HepG2 (cell line): ENCODE results near the gene STK31. TPM values are rescaled to one million over a fixed set of nuclear protein-coding genes. Genes with fewer than 3 reads are reported as not detected.

Experiments
- ATAC-seq: fragments of 200-7000 bp; cut with Tn5 transposase; 3 replicates; pipeline ENCODE4 v1.9.1; 2020; ENCODE audit warnings: mild to moderate bottlenecking, moderate library complexity
- BruUV-seq: library from RNA; stranded (reverse); fragments of 400-500 nt; replicated peaks from 2 replicates; lab custom pipeline; 2021; lab: Mats Ljungman, UMichigan
- CTCF ChIA-PET: fragments of 300-600 bp; formaldehyde crosslinking; extraction: SDS; loops from one replicate; lab custom pipeline; 2021; ENCODE audit warnings: low total read pairs, inconsistent platforms, low intra/inter-chr PET ratio; lab: Yijun Ruan, JAX
- POLR2A ChIA-PET: fragments of 350-600 bp; sonication (Branson Sonifier 250); formaldehyde crosslinking; loops from one replicate; lab custom pipeline; 2020; ENCODE audit warnings: antibody characterized with exemption, inconsistent platforms; lab: Yijun Ruan, JAX
- DNase-seq: peaks from one replicate; pipeline ENCODE4 v3.0.0-alpha.2; 2015; ENCODE audit warnings: low spot score
- FAIRE-seq: peaks from 3 replicates; lab custom pipeline; 2011; peaks lifted over from hg19 to GRCh38; lab: Jason Lieb, UNC
- H2AFZ ChIP-seq: one replicate; pipeline ENCODE4 v1.6.1; 2011; ENCODE audit warnings: low read length, inconsistent platforms
- H3K27ac ChIP-seq: fragments of 300-600 bp; 3 replicates; pipeline ENCODE4 v1.8.0; 2011; ENCODE audit warnings: mixed run types, mild to moderate bottlenecking, mixed read lengths, low read length, inconsistent platforms; ENCODE audit not compliant: insufficient read depth; ENCODE audit errors: extremely low read length
- H3K27me3 ChIP-seq, 2 experiments: fragments of 200-600 bp in 1 of 2; 2 replicates in 1 of 2; 3 replicates in 1 of 2; pipeline versions ENCODE4 v1.6.0 to v1.8.0; 2011; ENCODE audit warnings: low read length in 2 of 2, mild to moderate bottlenecking in 2 of 2, moderate library complexity in 2 of 2, inconsistent platforms in 1 of 2; ENCODE audit not compliant: insufficient read depth in 2 of 2, control insufficient read depth in 1 of 2
- H3K36me3 ChIP-seq, 2 experiments: fragments of 200-600 bp in 1 of 2; replicated peaks in 1 of 2; 2 replicates in 1 of 2; 3 replicates in 1 of 2; pipeline versions ENCODE4 v1.5.1 to v1.8.0; 2011; ENCODE audit warnings: low read length in 2 of 2, inconsistent platforms in 1 of 2; ENCODE audit not compliant: insufficient read depth in 2 of 2, control insufficient read depth in 1 of 2
- H3K4me1 ChIP-seq: 2 replicates; pipeline ENCODE4 v1.5.1; 2012; ENCODE audit warnings: low read length, inconsistent platforms; ENCODE audit not compliant: insufficient read depth
- H3K4me2 ChIP-seq: 2 replicates; pipeline ENCODE4 v1.6.0; 2011; ENCODE audit warnings: low read depth, low read length, inconsistent platforms
- H3K4me3 ChIP-seq, 3 experiments: fragments of 200-600 bp in 1 of 3; sonication (generic), shearing (Covaris generic) in 1 of 3; replicated peaks in 1 of 3; 2 replicates each; pipeline ENCODE4 v1.5.1; 2011 to 2016; ENCODE audit warnings: low read length in 3 of 3, inconsistent platforms in 2 of 3, low read depth in 2 of 3, mild to moderate bottlenecking in 2 of 3, control low read depth in 1 of 3, mixed read lengths in 1 of 3; ENCODE audit not compliant: insufficient read depth in 1 of 3
- H3K79me2 ChIP-seq: one replicate; pipeline ENCODE4 v1.6.1; 2011; ENCODE audit warnings: low read length, inconsistent platforms; ENCODE audit not compliant: insufficient read depth
- H3K9ac ChIP-seq: 2 replicates; pipeline ENCODE4 v1.6.0; 2011; ENCODE audit warnings: mild to moderate bottlenecking, low read depth, low read length, inconsistent platforms; ENCODE audit not compliant: insufficient read depth
- H3K9me3 ChIP-seq: 2 replicates; pipeline ENCODE4 v1.5.1; 2012; ENCODE audit warnings: mild to moderate bottlenecking, low read length
- H4K20me1 ChIP-seq: 2 replicates; pipeline ENCODE4 v1.6.0; 2011; ENCODE audit warnings: inconsistent platforms, mild to moderate bottlenecking, low read length, moderate library complexity; ENCODE audit not compliant: insufficient read depth
- CEBPB ChIP-seq: IDR thresholded peaks from 2 replicates; pipeline ENCODE4 v1.6.1; 2011; ENCODE audit warnings: low read depth, low read length, improper control_type of control experiment, borderline replicate concordance
- HNRNPK ChIP-seq: fragments of 200-400 bp; formaldehyde crosslinking; IDR thresholded peaks from 2 replicates; pipeline ENCODE4 v1.6.1; 2018; ENCODE audit warnings: low read length, low read depth, moderate library complexity, mild to moderate bottlenecking; ENCODE audit not compliant: poor library complexity, severe bottlenecking
- MAZ ChIP-seq, 2 experiments: sonication (generic) in 1 of 2; formaldehyde crosslinking in 1 of 2; IDR thresholded peaks; 2 replicates each; pipeline versions ENCODE4 v1.5.0 to v1.6.1; 2012 to 2020; ENCODE audit warnings: low read depth in 2 of 2, mild to moderate bottlenecking in 2 of 2, borderline replicate concordance in 1 of 2, improper control_type of control experiment in 1 of 2, low read length in 1 of 2, missing genetic modification reagents in 1 of 2, moderate library complexity in 1 of 2
- PAF1 ChIP-seq: IDR thresholded peaks from 2 replicates; pipeline ENCODE4 v1.6.1; 2016; ENCODE audit warnings: missing genetic modification reagents, missing compliant biosample characterization
- POLR2AphosphoS2 ChIP-seq: IDR thresholded peaks from 2 replicates; pipeline ENCODE4 v1.6.1; 2011; ENCODE audit warnings: low read depth, low read length, improper control_type of control experiment
- SIN3A ChIP-seq: IDR thresholded peaks from 2 replicates; pipeline ENCODE4 v1.6.1; 2011; ENCODE audit warnings: low read depth, mild to moderate bottlenecking, control low read depth, low read length, borderline replicate concordance
- ZFP41 ChIP-seq: sonication (generic); formaldehyde crosslinking; IDR thresholded peaks from 2 replicates; pipeline ENCODE4 v1.4.0; 2020; ENCODE audit warnings: mild to moderate bottlenecking, missing genetic modification reagents, borderline replicate concordance
- ZNF550 ChIP-seq: sonication (generic); formaldehyde crosslinking; IDR thresholded peaks from 2 replicates; pipeline ENCODE4 v1.4.0; 2020; ENCODE audit warnings: mild to moderate bottlenecking, missing genetic modification reagents, borderline replicate concordance
- ZNF615 ChIP-seq: sonication (generic); formaldehyde crosslinking; IDR thresholded peaks from 2 replicates; pipeline ENCODE4 v1.5.0; 2020; ENCODE audit warnings: mild to moderate bottlenecking, missing genetic modification reagents, borderline replicate concordance
- ZNF746 ChIP-seq: sonication (generic); formaldehyde crosslinking; IDR thresholded peaks from 2 replicates; pipeline ENCODE4 v1.8.0; 2022; ENCODE audit warnings: mild to moderate bottlenecking, missing genetic modification reagents
- ZNF83 ChIP-seq: sonication (generic); formaldehyde crosslinking; IDR thresholded peaks from 2 replicates; pipeline ENCODE4 v1.4.0; 2020; ENCODE audit warnings: missing genetic modification reagents, mild to moderate bottlenecking, borderline replicate concordance
- WGBS: methylation state at CpG from one replicate; pipeline ENCODE4 v1.1.6; 2017; ENCODE audit warnings: low lambda C conversion rate; 5-methylcytosine and 5-hydroxymethylcytosine counted together
- in situ Hi-C: cut with HindIII; loops from 2 replicates; pipeline ENCODE4 v1.10.0; 2017; ENCODE audit warnings: low pct_unique_long_range_greater_than_20kb; ENCODE audit not compliant: extremely low pct_ligation_motif_present
- intact Hi-C: fragments of 100-400 bp; cut with micrococcal nuclease; formaldehyde crosslinking; loops from one replicate; pipeline ENCODE4 v1.10.0; 2022; ENCODE audit not compliant: unreplicated experiment
- polyA plus RNA-seq, 8 experiments: library from polyadenylated mRNA; depleted of rRNA in 3 of 8; stranded (reverse) in 7 of 8; unstranded in 1 of 8; fragments of >200 nt; fragmentation: Illumina TruSeq in 4 of 8; extraction: Trizol in 4 of 8; gene quantifications; 2 replicates each; pipeline versions ENCODE4 v1.2.1 to v1.2.3, GENCODE V29; 2011 to 2016; ENCODE audit warnings: low read depth in 4 of 8, missing spikeins in 1 of 8, mixed read lengths in 1 of 8; ENCODE audit not compliant: insufficient read depth in 1 of 8
- total RNA-seq, 5 experiments: library from RNA; depleted of rRNA; stranded (reverse); fragments of >200 nt; fragmentation: Illumina TruSeq; extraction: Trizol; gene quantifications; 2 replicates each; pipeline ENCODE4 v1.2.3, GENCODE V29; 2016; ENCODE audit warnings: low read depth in 1 of 5
- TF ChIP-seq, protein P1 (sequence below), 2 experiments: sonication (generic) in 1 of 2; formaldehyde crosslinking in 1 of 2; IDR thresholded peaks; 2 replicates each; pipeline versions ENCODE4 v1.4.0 to v1.6.1; 2018 to 2020; ENCODE audit warnings: missing genetic modification reagents in 2 of 2, borderline replicate concordance in 1 of 2, low read depth in 1 of 2, mild to moderate bottlenecking in 1 of 2, missing biosample characterization in 1 of 2
- TF ChIP-seq, protein P2 (sequence below): sonication (generic); formaldehyde crosslinking; IDR thresholded peaks from 2 replicates; pipeline ENCODE4 v1.4.0; 2020; ENCODE audit warnings: mild to moderate bottlenecking, missing genetic modification reagents
- TF ChIP-seq, protein P3 (sequence below): fragments of 450-650 bp; IDR thresholded peaks from 2 replicates; pipeline ENCODE4 v1.6.1; 2017
- TF ChIP-seq, protein P4 (sequence below): sonication (generic); formaldehyde crosslinking; IDR thresholded peaks from 2 replicates; pipeline ENCODE4 v1.5.0; 2020; ENCODE audit warnings: missing genetic modification reagents, mild to moderate bottlenecking, borderline replicate concordance

The STK31 gene
- total and polyA plus RNA-seq, 2 of the 13 experiments (the other 11 are each of a cell fraction or from before 2014, with no cell fraction given) = not detected

DNA sequence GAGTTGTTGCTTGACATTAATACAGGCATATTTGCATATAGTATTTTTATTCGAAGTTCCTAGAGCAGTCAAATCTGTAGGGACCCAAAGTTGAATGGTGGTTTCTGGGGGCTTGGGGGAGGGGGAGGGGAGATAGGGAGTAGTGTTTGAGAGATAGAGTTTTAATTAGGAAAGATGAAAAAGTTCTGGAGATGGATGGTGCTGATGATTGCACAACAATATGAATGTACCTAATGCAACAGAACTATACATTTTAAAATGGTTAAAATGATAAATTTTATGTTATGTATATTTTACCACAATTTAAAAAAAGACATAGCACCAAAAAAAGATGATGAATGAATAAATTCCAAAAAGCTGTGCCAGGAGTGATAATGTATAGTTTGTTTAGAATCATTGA lies 41.8 kb downstream of the STK31 start:
- 3% methylated on average over 1 of the region's 1 CpG for WGBS
- ChIA-PET CTCF (no interaction called here), POLR2A (no interaction called here)
- no peak for ATAC-seq
- Histone ChIP-seq H3K27me3 (no peaks in the 10 kb centered on the region), H3K9me3 (no peaks in the 10 kb centered on the region), H3K36me3 (no peaks in the 10 kb centered on the region), H3K27ac (no peak overlapping the region), H3K4me3 (no peak overlapping the region), H3K79me2 (no peaks in the 10 kb centered on the region), H3K9ac (no peak overlapping the region), H2AFZ (no peak overlapping the region), H3K4me1 (no peaks in the 10 kb centered on the region), H4K20me1 (no peaks in the 10 kb centered on the region), H3K4me2 (no peak overlapping the region)
- intact Hi-C loops (no loop called here), in situ Hi-C loops (no loop called here)
- DNase-seq = no peak
- BruUV-seq = no TSS peak
- no peak for FAIRE-seq
- TF ChIP-seq POLR2AphosphoS2 = no peak
- no peak for TF ChIP-seq ZNF615 (CRISPR knock-in tag)
- TF ChIP-seq CEBPB = 0 out of 2 replicates have a peak, but pooled peaks have one; percentile 23
- TF ChIP-seq, protein P1, sequence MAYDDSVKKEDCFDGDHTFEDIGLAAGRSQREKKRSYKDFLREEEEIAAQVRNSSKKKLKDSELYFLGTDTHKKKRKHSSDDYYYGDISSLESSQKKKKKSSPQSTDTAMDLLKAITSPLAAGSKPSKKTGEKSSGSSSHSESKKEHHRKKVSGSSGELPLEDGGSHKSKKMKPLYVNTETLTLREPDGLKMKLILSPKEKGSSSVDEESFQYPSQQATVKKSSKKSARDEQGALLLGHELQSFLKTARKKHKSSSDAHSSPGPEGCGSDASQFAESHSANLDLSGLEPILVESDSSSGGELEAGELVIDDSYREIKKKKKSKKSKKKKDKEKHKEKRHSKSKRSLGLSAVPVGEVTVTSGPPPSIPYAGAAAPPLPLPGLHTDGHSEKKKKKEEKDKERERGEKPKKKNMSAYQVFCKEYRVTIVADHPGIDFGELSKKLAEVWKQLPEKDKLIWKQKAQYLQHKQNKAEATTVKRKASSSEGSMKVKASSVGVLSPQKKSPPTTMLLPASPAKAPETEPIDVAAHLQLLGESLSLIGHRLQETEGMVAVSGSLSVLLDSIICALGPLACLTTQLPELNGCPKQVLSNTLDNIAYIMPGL (CRISPR knock-in tag; IDR thresholded peaks at IDR 0.05; ENCODE audit: borderline replicate concordance in 1 of 2, low read depth in 1 of 2) = no peak
- no peak for TF ChIP-seq ZNF83 (CRISPR knock-in tag)
- TF ChIP-seq, protein P2, sequence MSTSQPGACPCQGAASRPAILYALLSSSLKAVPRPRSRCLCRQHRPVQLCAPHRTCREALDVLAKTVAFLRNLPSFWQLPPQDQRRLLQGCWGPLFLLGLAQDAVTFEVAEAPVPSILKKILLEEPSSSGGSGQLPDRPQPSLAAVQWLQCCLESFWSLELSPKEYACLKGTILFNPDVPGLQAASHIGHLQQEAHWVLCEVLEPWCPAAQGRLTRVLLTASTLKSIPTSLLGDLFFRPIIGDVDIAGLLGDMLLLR (CRISPR knock-in tag) = no peak
- TF ChIP-seq SIN3A = no peak
- TF ChIP-seq ZFP41 (CRISPR knock-in tag) = no peak
- TF ChIP-seq, protein P3, sequence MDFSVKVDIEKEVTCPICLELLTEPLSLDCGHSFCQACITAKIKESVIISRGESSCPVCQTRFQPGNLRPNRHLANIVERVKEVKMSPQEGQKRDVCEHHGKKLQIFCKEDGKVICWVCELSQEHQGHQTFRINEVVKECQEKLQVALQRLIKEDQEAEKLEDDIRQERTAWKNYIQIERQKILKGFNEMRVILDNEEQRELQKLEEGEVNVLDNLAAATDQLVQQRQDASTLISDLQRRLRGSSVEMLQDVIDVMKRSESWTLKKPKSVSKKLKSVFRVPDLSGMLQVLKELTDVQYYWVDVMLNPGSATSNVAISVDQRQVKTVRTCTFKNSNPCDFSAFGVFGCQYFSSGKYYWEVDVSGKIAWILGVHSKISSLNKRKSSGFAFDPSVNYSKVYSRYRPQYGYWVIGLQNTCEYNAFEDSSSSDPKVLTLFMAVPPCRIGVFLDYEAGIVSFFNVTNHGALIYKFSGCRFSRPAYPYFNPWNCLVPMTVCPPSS = no peak
- TF ChIP-seq PAF1 (CRISPR knock-in tag) = no peak
- TF ChIP-seq, protein P4, sequence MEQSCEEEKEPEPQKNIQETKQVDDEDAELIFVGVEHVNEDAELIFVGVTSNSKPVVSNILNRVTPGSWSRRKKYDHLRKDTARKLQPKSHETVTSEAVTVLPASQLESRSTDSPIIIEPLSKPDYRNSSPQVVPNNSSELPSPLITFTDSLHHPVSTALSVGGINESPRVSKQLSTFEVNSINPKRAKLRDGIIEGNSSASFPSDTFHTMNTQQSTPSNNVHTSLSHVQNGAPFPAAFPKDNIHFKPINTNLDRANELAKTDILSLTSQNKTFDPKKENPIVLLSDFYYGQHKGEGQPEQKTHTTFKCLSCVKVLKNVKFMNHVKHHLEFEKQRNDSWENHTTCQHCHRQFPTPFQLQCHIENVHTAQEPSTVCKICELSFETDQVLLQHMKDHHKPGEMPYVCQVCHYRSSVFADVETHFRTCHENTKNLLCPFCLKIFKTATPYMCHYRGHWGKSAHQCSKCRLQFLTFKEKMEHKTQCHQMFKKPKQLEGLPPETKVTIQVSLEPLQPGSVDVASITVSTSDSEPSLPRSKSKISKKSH (CRISPR knock-in tag) = no peak
- no peak for TF ChIP-seq ZNF550 (CRISPR knock-in tag)
- TF ChIP-seq HNRNPK = peak; percentile 52
- no peak for TF ChIP-seq ZNF746
- no peak for TF ChIP-seq MAZ (IDR thresholded peaks at IDR 0.05; ENCODE audit: borderline replicate concordance, low read depth, low read length)
- TF ChIP-seq MAZ (CRISPR knock-in tag; IDR thresholded peaks at IDR 0.05; ENCODE audit: low read depth) = no peak
